NCI-H82 treated with DMSO at 0.1 percent for 48 hours (cell line): ENCODE results near the gene CYP2F1.
"Not testable (repeated sequence)": the region's sequence is repeated elsewhere in the genome, so short reads cannot be mapped to it uniquely, and the experiment has no call there.

Experiments
- DNase-seq: peaks from one replicate; lab custom pipeline; 2025; ENCODE audit not compliant: unreplicated experiment; lab: John Stamatoyannopoulos, UW

Gene CYP2F1

GRCh38 chr19:41126765-41127203 is 12.6 kb downstream of the CYP2F1 start:
- not testable (repeated sequence) for DNase-seq

- DNase-seq: not testable (repeated sequence)
Observed at GRCh38 chr19:41127362-41127761, 13.1 kb downstream of the CYP2F1 start.

GRCh38 chr19:41127801-41128300 is 13.6 kb downstream of the CYP2F1 start:
- not testable (repeated sequence) for DNase-seq

- no peak for DNase-seq
Observed at GRCh38 chr19:41128692-41129091, 14.5 kb downstream of the CYP2F1 start.

GRCh38 chr19:41131186-41131585 is 17.0 kb downstream of the CYP2F1 start:
- DNase-seq: peak; percentile 23

GRCh38 chr19:41133260-41133659 is 19.0 kb downstream of the CYP2F1 start:
- no peak for DNase-seq

- no peak for DNase-seq
Observed at GRCh38 chr19:41134616-41135015, 20.4 kb downstream of the CYP2F1 start.

GRCh38 chr19:41135390-41136384 is 21.5 kb downstream of the CYP2F1 start:
- DNase-seq: not testable (repeated sequence)

GRCh38 chr19:41136636-41137455 is 22.6 kb downstream of the CYP2F1 start:
- DNase-seq: no peak

GRCh38 chr19:41144403-41144802 is 30.2 kb downstream of the CYP2F1 start:
- peak; percentile 57 for DNase-seq

- no peak for DNase-seq
Observed at GRCh38 chr19:41149831-41150230, 35.6 kb downstream of the CYP2F1 start.

GRCh38 chr19:41150986-41151385 is 36.8 kb downstream of the CYP2F1 start:
- DNase-seq: not testable (repeated sequence)

GRCh38 chr19:41154060-41154459 is 39.8 kb downstream of the CYP2F1 start:
- DNase-seq: no peak

GRCh38 chr19:41156207-41156606 is 42.0 kb downstream of the CYP2F1 start:
- DNase-seq: no peak

GRCh38 chr19:41159881-41160280 is 45.6 kb downstream of the CYP2F1 start:
- no peak for DNase-seq

- DNase-seq: no peak
Observed at GRCh38 chr19:41161903-41162302, 47.7 kb downstream of the CYP2F1 start.

- DNase-seq: no peak
Observed at GRCh38 chr19:41166944-41167804, 52.9 kb downstream of the CYP2F1 start.

- DNase-seq: no peak
Observed at GRCh38 chr19:41172297-41173164, 58.3 kb downstream of the CYP2F1 start.

GRCh38 chr19:41174297-41174928 is 60.2 kb downstream of the CYP2F1 start:
- no peak for DNase-seq
